GM21367 (cell line): ENCODE results near the gene VWA3B.
"Not testable (repeated sequence)": the region's sequence is repeated elsewhere in the genome, so short reads cannot be mapped to it uniquely, and the experiment has no call there.

Experiments used
- ATAC-seq: cut with Tn5 transposase; IDR thresholded peaks from one replicate; pipeline ENCODE4 v1.9.1; 2021; ENCODE audit not compliant: unreplicated experiment

The VWA3B gene

DNA sequence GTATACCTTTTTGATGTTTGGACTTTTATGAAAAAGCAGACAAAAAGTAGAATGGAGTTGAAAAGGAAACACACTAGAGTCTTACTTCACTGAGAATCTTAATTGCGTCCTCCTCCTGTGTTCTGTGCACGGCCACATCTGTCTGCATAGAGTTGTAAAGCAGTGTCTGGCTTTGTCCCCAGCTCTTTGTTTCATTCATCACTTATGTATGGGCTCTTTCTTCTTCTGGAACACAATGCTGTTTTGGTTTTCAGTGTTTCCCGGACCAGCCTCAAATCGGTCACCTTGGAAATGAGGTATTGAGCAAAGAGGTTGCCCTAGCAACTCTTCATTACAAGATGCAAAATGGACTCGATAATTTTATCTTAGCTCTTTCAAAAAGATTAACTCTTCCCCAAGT is 155.0 kb downstream of the VWA3B start:
- no peak for ATAC-seq

DNA sequence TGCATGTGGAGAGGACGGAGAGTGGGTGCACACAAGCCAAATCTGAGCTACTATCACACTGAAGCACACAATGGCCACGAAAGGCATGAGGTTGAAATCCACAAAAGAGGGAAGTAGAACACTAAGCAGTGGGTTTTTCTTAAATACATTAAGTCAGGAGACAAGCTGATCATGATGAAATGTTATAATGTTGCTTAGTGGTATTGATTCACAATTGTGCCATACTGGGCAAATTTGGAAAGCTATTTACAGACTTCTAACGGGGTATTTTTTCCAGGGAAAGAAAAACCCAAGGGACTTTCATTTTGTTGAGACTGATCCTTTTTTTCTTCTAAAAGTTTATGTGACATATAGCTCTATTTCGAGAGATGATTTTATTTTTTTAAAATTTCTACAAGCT is 158.5 kb downstream of the VWA3B start:
- no peak for ATAC-seq

GRCh38 chr2:98247383-98247782 is 160.4 kb downstream of the VWA3B start:
- ATAC-seq, result no peak

DNA sequence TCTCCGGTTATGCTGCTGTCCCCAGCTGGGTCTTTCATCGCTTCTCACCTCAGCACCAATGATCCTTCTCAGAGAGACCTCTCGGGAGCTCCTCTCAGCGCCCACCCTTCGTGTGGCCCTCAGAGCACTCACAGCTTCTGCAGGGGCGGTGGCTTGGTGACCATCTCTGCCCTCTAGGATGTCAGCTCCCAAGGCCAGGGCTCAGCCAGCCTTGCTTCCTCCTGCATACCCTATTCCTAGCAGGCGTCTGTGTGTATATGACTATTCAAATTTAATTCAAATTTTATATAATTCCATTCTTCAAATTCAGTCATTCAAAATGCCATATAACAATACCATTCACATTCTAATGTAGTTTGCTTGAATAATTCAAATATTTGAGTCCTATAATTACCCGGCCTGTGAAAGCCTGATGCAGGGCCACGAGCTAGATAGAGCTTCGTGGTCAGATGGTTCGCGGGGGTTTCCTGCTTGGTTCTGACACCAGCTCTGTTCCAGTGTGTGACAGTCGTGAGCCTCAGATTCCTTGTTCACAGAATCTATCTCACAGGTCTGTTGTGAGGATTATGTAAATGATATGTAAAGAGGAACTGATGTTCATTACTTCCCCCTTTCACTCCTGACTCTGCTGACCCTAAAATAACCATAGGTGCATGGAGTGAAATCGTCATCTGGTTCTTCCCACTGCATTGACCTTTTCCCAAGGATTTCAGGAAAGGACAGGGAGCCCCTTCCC is 165.2 kb downstream of the VWA3B start:
- ATAC-seq, result no peak

GRCh38 chr2:98253461-98254070 is 166.6 kb downstream of the VWA3B start:
- ATAC-seq, result no peak

- ATAC-seq, result no peak
Measured at GRCh38 chr2:98254504-98255059, 167.6 kb downstream of the VWA3B start.

DNA sequence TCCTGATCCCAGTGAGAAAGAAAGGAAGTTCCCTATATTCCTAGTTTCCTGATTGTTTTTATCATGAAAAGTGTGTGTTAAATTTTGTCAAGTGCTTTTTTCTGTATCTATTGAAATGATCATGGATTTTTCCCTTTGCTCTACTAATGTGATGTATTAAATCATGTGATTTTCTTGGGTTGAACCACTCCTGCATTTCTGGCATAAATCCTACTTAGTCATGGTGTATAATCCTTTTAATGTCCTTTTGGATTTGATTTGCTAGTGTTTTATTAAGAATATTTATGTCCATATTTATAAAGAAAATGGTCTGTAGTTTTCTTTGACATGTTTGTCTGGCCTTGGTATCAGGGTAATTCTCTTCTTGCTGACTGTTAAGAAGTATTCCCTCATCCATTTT is 171.9 kb downstream of the VWA3B start:
- no peak for ATAC-seq

GRCh38 chr2:98263362-98263761 is 176.4 kb downstream of the VWA3B start:
- ATAC-seq, result no peak

DNA sequence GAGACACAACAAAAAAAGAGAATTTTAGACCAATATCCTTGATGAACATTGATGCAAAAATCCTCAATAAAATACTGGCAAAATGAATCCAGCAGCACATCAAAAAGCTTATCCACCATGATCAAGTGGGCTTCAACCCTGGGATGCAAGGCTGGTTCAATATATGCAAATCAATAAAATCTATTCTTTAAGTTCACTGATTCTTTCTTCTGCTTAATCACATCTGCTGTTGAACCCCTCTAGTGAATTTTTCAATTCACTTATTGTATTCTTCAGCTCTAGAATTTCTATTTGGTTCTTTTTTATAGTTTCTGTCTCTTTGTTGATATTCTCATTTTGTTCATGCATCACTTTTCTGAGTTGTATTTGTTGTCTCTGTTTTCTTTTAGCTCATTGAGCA is 181.3 kb downstream of the VWA3B start:
- not testable (repeated sequence) for ATAC-seq

- no peak for ATAC-seq
Measured at GRCh38 chr2:98269274-98269673, 182.3 kb downstream of the VWA3B start.

DNA sequence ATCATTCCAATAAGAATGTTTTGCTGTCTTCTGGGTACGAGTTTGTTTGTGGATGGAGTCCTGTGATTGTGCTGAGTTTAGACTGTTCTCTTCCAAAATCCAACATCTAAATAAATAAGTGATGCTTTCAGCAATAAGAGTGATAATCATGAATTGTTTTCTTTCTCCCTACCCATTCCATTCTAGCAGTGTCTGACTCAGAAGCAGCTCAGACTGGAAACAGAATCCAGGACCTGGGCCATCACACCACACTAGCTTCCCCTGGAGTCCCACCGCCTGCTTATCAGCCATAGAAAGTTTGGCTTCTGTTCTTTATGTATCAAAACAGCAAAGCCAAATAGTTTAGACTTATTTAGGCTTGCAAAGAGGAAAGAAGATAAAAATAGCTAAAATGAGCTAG is 182.9 kb downstream of the VWA3B start:
- no peak for ATAC-seq

DNA sequence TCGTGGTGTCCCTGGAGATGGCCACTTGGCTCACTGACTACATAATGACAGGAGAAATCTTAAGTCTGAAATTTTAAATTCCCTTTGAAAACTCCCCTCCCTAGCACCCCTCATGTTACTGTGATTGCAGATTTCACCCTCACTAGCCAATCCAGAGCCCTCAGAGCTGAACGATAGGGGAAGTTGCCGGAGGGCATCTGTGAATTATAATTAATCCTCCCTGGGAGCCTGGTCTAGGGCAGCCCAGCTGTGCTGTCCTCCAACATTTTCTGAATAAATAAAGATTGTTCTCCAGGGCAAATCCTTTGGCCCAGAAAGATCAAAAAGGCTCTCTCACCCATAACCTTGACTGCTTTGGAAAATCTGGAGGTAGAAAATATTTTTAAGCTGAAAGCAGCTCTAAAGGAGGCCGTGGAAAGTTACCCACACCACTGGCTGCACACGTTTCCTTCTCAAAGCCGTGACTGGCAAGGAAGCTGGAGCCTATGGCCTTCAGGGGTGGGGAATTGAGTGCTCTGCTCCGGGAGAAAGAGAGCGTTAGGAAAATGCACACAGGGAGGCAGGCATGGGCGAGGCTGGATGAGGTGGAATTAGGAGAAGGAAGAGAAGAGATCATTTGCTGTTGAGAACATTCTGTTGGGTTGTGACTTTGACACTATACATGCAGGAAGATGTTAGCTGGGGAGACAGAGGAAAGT is 190.3 kb downstream of the VWA3B start:
- ATAC-seq, result no peak

GRCh38 chr2:98278074-98278473 is 191.1 kb downstream of the VWA3B start:
- no peak for ATAC-seq

DNA sequence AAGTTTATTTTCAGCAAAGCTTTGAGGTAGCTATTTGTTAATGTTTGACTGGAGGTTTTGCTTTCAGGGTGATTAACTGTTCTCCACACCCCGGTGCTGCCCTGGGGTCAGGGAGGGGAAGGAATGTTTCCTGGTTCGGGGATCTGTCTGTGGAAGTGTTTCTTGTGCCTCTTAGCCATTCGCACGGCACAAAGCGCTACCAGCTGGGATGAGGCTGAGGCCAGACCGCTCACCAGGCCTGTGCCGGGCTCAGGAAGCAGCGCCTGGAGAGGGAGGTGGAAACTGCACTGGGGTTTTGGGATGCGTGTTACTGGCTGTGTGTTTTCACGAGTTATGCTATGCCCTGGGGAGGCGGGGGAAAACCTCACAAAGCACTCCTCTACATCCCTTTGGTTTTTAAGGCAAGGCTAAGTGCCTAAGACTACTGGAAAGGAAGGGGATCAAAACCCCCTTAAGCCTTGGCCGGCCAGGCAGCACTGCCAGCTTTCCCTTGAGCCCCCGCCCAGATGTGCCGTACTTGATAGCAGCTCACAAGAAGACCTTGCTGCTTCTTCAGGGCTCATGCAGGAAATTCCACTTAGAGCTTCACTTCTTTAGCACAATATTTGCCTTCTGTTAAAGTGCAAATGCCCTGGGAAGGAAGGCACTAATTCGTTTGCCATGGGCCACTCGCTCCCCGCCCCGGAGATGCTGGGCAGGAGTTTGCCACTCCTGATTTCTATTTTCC is 193.6 kb downstream of the VWA3B start:
- ATAC-seq, result no peak

DNA sequence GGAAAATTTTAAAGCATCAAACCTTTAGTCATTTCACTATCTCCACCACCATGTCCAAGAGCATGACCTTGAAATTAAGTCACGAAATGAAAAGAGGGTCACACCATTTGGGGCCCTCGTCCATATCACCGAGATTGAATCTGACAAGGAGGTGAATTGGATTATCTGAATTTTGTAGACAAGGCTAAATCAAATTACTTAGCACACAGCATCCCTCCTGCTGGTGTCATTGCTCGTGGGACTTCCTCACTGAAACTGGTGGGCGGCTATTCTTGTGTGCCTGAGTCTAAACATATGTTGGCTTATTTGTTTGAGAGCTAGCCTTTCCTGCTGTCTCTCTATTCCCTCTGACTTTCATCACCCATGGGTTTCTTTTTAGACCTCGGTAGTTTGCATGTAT is 194.6 kb downstream of the VWA3B start:
- no peak for ATAC-seq

- ATAC-seq, result no peak
Measured at GRCh38 chr2:98282109-98282508, 195.1 kb downstream of the VWA3B start.

DNA sequence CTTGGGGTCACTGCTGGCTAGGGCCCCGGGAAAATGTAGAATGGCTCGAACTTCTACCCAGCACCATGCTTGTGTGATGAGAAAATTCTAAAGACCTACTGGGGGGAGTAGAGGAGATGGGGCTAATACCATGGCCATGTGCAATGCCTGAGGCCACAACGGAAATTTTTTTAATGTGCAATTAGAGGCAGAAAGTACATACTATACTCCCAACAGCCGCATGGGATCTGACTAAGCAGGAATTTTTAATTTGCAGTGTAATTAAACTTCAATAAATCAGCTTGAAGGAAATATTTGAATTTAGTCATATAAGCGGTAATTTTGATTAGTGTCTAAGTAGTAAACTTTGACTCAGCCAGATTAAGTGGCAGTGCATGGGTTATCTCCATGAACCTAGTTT is 206.1 kb downstream of the VWA3B start:
- ATAC-seq, result no peak

GRCh38 chr2:98293931-98294687 is 207.1 kb downstream of the VWA3B start:
- no peak for ATAC-seq

DNA sequence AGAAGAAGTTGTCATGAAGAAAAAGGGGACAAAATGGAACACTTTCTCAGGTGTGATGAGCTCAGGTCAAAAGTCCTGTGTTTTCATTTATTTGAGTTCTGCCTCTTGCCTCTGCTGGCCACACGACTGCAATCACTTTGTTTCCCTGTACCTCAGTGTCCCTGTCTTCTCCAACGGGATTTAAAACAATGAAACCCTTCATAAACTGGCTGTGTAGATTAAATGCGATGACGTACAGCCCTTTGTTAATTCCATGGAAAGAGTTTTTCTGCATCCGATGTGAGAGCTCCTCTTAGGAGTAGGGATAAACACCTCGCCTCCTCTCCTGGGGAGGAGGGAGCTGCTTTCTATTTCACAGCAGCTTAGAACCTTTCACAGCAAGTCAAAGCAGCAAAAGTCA is 207.7 kb downstream of the VWA3B start:
- no peak for ATAC-seq

DNA sequence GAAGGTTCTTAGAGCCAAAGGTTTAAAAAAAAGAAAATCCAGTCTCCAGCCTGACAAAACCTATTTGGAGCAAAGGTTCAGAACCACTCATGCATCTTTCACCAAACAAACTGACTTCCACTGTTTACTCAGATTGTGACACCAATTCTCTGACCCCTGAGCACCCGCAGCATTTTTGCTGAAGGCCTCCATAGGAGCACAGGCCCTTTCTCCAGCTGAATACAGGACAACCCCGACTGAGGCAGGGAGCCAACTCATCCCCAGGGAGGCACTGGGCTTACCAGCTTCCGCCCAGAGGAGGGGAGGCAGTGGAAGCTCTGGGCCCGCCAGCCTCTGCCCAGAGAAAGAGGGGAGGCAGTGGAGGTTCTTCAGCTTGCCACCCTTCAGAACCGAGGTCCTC is 208.3 kb downstream of the VWA3B start:
- no peak for ATAC-seq
